GM18498 (cell line): ENCODE data around the gene HRCT1.
"Not testable (repeated sequence)": the region's sequence is repeated elsewhere in the genome, so short reads cannot be mapped to it uniquely, and the experiment has no call there.

ENCODE experiments used
- ATAC-seq: cut with Tn5 transposase; IDR thresholded peaks from one replicate; pipeline ENCODE4 v1.9.1; 2021; ENCODE audit warnings: mild to moderate bottlenecking, moderate library complexity; ENCODE audit not compliant: unreplicated experiment

The HRCT1 gene

DNA sequence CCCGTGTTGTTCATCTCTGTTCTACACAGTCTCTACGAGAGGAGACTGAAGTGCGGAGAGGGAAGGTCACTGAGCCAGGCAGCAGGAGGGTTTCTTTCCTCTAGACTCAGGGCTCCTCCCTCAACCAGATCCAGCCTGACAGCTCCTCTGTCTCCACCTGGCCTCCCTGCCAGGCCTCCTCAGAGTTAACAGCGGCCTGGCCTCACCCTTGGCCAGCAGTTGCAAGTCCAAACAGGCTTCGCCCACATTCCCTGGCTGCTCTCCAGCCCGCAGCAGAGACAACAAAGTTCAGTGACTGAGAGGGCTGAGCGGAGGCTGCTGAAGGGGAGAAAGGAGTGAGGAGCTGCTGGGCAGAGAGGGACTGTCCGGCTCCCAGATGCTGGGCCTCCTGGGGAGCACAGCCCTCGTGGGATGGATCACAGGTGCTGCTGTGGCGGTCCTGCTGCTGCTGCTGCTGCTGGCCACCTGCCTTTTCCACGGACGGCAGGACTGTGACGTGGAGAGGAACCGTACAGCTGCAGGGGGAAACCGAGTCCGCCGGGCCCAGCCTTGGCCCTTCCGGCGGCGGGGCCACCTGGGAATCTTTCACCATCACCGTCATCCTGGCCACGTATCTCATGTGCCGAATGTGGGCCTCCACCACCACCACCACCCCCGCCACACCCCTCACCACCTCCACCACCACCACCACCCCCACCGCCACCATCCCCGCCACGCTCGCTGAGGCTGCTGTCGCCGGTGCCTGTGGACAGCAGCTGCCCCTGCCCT, at the start of gene HRCT1:
Gene HRCT1, plus strand, starts transcription at position 291 of the 768 bp plus-strand sequence. Its CDS starts 86 bp downstream, at position 377.
- no peak for ATAC-seq

DNA sequence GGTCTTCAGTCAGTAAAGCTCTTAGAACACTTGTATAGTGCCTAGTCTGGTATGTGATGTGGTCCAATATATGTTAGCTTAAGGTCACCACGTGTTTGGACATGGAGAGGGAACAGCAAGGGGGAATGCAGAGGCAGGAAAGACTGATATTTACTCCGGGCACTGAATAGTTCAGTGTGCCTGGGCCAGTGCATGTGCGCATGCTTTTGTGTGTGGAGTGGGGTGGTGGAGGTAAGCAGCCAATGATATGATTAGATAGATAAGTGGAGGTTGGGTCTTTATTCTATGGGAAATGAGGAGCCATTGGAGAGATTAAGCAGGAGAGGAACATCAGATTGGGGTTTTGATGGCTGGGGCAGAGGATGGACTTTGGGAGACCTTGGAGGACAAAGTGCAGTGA, 49.8 kb upstream of the HRCT1 start:
- no peak for ATAC-seq

DNA sequence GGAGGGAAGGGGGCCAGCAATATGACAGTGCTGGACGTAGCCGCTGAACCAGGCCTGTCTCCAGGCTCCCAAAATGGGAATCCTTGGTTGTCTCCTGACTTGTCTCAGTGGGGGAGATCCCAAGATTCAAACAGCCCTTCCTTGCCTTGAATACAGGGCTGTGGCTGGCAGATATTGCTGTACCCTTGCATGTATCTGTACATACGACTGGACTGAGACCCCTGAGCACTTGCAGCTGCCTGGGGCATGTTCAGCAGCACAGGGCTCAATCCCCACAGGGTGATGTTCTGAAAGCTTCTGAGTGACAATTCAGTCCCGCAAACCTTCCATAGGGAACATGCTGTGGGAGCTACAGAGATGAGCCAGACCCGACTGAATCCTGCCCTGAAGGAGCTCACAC, 49.1 kb upstream of the HRCT1 start:
- ATAC-seq, result no peak

DNA sequence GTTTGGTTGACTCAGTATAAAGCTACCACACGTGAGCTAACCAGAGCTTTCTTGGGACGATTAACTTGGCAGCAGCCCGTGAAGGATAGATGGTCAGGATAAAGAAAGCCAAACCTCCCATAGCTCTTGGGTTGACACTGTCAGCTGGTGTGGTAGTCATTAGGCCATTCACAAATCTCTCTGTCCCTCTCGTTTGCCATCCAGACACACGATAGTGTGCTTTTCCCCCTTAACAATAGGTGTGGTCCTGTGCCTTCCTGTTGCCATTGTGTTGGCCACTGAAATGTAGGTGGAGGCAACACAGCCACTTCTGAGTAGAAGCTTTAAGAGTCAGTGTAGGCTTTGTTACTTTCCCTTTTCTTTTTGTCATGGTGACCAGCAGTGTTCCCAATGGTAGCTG, 47.5 kb upstream of the HRCT1 start:
- ATAC-seq, result no peak

DNA sequence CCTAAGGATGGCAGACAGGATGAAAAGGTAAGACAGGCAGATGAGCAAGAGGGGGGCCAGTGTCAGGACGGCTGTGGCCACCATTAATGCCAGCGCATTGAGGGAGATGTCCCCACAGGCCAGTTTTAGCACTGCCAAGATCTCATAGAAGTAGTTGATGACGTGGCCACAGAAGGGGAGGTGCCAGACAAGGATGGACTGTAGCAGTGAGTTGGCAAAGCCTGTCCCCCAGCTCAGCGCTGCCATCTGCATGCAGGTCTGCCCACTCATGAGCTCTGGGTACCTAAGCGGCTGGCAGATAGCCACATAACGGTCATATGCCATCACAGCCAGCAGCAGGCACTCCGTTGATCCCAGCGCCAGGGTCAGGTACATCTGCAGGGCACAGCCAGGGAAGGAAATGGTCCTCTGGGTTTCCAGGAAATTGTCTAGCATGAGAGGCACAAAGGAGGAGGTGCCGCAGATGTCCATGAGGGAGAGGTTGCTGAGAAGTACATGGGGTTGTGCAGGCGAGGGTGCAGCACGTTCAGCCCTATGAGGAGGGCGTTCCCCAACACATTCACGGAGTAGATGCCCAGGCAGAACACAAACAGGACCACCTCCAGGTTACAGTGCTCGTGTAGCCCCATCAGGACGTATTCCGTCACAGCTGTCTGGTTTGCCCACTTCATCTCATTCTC, 46.6 kb upstream of the HRCT1 start:
- ATAC-seq, result no peak

DNA sequence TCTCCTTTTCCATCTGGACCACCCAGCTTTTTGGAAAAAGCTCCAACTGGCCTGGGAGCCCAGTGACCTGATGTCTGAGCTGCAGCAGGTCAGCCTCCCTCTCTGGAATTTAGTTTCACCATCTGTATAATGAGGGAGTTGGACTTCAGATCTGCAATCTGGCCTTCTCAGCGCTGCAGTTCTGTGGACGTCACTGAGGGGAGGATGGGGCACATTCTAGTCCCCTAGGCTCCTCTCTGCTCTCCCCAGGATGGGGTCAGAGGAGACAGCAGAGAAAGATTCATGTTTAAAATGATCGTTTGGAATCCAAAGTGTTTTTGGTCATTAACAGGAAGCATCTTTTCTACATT, 46.0 kb upstream of the HRCT1 start:
- ATAC-seq, result no peak

GRCh38 chr9:35861161-35861897, 44.7 kb upstream of the HRCT1 start:
- ATAC-seq, result no peak

GRCh38 chr9:35862328-35862727, 43.7 kb upstream of the HRCT1 start:
- ATAC-seq, result no peak

- ATAC-seq, result no peak
Measured at GRCh38 chr9:35863583-35863982, 42.4 kb upstream of the HRCT1 start.

DNA sequence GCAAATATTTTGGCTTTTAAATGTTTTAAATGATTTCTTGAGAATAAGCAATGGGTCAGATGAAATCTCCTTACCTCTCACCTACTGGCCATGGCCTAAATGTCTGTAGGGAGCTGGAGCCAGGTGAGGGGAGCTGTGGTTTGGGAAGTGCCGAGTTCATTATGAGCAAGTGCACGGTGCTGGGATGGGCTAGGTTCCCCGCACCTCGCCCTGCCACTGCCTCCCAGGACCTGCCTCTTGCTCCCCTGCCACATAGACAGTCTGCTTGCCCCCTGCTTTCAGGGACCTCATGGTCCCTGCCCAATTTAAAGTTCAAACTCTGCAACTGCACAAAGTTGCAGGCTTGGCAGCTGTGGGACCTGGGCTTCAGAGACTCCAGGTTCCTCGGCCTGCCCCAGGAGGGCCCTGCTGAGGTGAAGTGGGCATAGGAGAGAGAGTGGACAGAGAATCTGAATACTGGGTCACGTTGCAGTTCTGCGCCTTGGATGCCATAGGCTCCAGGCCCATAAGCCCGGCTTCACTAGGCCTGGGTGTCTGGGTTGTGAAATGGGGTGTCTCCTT, 41.2 kb upstream of the HRCT1 start:
- ATAC-seq, result no peak

DNA sequence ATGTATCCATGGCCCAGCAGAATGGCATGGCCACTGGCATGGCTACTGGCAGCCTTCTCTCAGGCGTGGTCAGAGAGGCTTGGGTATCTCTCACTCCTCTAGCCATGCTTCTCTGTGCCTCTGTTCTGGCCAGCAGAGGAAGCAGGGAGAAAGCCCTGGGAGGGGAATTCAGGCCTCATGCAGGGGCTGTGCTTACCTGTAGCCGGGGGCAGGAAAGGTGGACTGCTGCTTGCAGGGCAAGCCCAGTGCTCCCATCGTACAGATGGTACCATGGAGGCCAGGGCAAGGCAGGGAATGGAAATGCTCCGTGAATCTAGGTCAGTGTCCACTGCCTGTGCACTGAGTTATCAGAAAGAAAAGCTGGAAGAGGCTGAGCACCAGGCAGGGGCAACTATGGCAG, 38.5 kb upstream of the HRCT1 start:
- ATAC-seq, result no peak

DNA sequence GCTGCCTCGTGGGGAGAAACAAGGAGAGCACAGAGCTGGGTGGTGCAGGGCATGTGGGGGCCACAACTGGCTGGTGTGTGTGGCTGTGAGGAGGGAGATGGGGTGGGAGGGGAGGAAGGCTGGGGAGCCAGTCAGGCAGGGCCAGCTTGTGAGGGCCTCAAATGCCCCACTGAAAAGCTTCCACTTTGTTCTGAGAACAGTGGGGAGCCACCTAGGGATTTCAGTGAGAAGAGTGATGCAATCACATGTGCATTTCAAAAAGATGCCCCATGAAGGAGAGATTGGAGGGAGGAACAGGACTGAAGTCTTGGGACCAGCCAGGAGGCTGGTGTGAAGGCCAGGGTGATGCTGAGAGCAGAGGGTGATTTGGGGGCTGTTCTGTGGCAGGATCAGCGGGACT, 37.1 kb upstream of the HRCT1 start:
- ATAC-seq, result no peak

DNA sequence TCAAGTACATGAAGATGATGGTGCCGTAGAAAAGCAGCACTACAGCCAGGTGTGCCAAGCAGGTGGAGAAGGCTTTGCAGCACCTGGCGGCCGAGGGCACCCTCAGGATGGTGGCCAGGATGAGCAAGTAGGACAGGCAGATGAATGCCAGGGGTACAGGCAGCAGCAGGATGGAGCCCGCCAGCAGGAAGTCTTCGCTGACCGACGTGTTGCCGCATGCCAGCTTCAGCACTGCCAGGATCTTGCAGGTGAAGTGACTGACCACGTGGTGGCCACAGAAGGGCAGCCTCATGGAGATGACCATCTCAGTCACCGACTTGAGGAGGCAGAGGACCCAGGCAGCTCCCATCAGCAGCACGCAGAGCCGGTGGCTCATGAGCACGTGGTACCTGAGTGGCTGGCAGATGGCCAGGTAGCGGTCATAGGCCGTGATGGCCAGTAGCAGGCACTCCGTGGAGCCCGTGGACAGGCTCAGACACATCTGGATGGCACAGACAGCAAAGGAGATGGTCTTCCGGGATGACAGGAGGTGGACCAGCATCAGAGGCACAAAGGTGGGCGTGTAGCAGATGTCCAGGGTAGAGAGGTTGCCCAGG, 36.3 kb upstream of the HRCT1 start:
- no peak for ATAC-seq

GRCh38 chr9:35870351-35870923, 35.6 kb upstream of the HRCT1 start, which contains the start of gene OR13J1:
TSS of gene OR13J1 (minus strand) at chr9:35870401. CDS start at chr9:35870401, 0 bp downstream.
- no peak for ATAC-seq

DNA sequence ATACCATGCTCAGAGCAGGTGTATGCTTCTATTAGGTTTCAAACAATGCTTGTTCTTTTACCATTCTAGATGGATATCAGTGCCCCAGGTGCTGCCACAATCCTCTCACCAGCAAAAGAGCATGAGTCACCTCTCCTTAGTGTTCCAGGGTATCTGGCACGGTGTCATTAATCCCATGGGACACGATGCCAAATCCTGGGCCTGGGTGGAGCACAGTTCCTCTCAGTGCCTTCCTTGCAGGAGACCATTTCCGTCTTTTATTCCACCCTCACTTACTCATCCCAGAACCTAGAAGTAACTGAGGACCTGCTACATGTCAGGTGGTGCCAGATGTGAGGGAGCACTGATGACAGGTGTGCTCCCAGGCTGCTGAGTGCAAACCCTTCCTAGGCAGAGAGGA, 34.5 kb upstream of the HRCT1 start:
- no peak for ATAC-seq

- ATAC-seq, result no peak
Measured at GRCh38 chr9:35872505-35872904, 33.5 kb upstream of the HRCT1 start.

DNA sequence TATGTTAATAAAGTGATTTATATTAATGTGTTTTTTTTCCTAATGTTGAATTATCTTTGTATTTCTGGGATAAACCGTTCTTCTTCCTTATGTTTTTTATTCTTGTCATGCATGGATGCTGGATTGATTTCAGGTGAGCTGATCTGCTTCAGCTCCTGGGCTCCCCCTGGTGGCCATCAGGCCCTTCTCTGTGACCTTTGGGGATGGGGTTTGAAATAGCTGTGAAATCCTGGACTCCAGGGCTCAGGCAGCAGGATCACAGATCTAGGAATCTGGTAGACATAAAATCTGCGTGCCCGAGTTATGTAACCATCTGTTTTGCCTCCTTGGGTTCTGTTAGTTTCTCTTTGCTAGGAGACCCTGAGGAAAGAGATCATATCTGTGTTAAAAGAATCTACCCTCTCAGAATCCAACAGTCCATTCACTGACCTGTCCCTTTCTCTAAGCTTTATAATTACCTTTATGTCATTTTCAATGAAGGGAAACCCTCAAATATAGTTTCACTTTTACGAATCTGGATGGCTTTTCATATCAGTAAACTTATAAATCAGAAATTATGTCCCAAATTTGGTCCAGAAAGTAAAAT, 23.6 kb upstream of the HRCT1 start:
- no peak for ATAC-seq

- no peak for ATAC-seq
Measured at GRCh38 chr9:35882996-35883395, 23.0 kb upstream of the HRCT1 start.

DNA sequence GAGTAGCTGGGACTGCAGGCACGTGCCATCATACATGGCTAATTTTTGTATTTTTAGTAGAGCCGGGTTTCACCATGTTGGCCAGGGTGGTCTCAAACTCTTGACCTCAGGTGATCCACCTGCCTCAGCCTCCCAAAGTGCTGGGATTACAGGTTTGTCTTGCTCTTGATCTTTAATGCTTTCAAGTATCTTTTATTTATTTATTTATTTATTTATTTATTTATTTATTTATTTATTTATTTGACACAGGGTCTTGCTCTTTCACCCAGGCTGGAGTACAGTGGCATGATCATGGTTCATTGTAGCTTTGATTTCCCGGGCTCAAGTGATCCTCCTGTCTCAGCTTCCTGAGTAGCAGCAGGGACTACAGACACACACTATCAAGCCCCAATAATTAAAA, 21.1 kb upstream of the HRCT1 start:
- not testable (repeated sequence) for ATAC-seq

DNA sequence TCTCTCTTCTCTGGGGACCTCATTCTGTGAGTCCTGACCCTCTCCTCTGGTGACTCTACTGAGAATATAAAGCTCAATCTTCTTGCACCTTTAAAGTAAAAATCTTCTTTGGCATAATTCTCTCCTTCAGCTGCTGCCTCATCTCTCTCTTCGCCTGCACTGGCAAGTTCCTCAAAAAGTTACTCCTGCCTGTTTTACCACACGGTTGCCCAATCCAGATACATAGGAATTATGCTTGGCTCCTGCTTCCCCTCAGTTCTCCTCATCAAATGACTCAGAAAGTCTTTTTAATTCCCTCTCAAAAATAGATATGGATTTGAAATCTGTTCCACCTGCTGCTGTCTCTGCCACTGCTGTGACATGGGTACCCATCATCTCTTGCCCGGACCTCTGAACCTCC, 14.4 kb upstream of the HRCT1 start:
- ATAC-seq, result no peak
